HPDE6-E6E7 (cell line): ENCODE data around the gene FAM241A.
"Not testable (repeated sequence)": the region's sequence is repeated elsewhere in the genome, so short reads cannot be mapped to it uniquely, and the experiment has no call there.

ENCODE experiments used
- DNase-seq: peaks from one replicate; pipeline ENCODE4 v3.0.0; 2011; ENCODE audit warnings: missing footprints; ENCODE audit errors: extremely low spot score

The FAM241A gene

DNA sequence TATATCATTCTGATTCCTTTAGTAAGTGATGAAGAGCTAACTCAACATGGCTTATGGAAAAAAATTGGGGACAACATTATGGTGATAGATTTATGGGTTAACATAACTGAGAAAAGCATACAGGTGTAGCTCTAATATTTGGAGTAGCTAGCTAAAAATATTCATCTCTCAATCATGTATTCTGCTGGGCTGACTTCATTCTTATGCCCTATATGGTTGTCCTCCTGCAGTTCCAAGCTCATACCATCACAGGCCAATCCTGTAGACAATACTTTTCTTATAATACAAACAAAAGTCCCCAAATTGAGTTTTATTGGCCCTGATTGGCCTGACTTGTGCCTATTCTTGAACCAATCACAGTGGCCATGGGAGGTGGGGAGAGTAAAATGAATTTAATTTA, 6.7 kb upstream of the FAM241A start:
- DNase-seq: no peak

GRCh38 chr4:112140536-112140935, 4.7 kb upstream of the FAM241A start:
- no peak for DNase-seq

GRCh38 chr4:112141366-112142138, 3.7 kb upstream of the FAM241A start:
- DNase-seq: no peak

GRCh38 chr4:112142182-112142581, 3.1 kb upstream of the FAM241A start:
- no peak for DNase-seq

DNA sequence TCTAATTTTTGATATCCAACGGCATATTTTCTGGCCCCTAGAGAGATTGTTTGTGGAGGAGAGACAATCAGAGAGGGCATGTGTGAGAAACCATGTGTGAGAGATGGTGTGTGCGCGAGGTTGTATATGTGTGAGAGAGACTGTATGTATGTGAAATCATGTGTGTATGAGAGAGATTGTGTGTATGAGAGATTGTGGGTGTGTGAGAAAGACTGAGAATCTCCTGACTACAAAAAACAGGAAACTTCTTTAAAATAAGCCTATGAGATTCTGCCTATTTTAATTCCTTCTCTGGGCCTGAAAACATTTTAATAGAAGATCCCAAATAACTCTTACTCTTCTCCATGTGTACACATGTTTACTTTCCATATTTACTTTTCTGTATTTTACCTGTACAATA, 1.5 kb upstream of the FAM241A start:
- DNase-seq: no peak

- no peak for DNase-seq
Measured at GRCh38 chr4:112144546-112145325, 518 bp upstream of the FAM241A start.

- DNase-seq: peak; percentile 39
Measured at GRCh38 chr4:112145790-112146501, 692 bp downstream of the FAM241A start.

GRCh38 chr4:112146502-112146813, 1.2 kb downstream of the FAM241A start:
- no peak for DNase-seq

DNA sequence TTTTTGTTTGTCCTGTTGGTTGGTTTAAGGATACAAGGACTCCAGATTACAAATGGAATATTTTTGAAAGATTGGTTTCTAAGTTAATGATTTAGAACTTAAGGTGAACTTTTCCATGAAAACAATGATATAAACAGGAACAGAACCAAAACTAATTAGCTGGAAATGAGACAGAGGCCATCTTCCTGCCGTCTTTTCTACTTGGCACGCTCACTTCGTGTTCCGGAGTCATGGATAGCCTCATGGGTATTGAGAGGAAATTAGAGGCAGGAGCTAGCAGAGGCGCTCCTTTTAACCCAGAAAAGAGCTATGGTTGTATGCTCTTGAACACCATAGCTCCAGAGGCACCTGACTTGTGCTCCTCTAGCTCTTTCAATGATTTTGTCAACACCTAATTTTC, 2.4 kb downstream of the FAM241A start:
- no peak for DNase-seq

GRCh38 chr4:112150920-112151319, 5.7 kb downstream of the FAM241A start:
- no peak for DNase-seq

DNA sequence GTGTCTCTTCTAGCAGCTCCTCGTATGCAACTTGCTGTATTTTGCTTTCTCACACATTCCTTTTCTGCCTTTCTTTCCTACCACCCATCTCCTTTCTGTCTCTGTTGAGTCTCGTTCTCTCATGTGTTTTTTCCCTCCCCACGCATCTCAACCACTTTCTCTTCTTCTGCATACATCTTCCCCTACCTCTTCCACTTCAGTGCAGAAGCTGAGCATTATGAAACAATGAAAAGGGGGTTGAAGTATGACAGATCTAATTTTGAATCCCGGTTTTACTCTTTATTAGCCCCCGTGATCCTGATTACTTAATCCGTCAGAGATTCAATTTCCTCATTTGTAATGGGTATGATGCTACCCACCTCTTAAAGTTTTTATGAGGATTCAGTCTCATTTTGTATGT, 7.3 kb downstream of the FAM241A start:
- DNase-seq: no peak

DNA sequence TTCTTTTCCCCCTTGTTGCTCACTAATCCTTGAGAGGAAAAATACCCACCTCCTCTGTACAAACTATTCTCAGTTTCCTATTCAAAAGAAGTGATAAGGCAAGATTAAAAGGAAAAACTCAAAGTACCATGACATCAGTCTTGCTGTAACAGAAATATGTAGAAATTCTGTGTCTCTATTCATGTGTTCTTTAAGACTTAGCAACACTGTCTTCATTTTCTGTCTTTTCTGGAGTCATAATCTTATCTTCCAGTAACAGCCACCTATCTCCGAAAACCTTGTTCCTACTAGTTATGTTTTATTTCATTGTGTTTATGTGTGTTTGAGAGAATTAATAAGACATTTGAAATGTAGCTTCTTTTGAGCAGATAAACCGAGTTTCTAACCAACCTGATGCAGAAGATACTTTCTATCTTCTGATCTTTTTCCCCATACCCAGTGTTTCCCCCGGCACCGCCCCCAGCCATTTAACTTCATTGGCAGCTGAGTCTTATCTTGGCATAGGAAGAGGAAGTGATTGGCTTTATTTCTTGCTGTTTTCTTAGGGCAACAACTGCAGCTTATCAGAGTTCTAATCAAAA, 8.0 kb downstream of the FAM241A start:
- no peak for DNase-seq

GRCh38 chr4:112156112-112156511, 10.9 kb downstream of the FAM241A start:
- DNase-seq: no peak

- no peak for DNase-seq
Measured at GRCh38 chr4:112156553-112156952, 11.3 kb downstream of the FAM241A start.

DNA sequence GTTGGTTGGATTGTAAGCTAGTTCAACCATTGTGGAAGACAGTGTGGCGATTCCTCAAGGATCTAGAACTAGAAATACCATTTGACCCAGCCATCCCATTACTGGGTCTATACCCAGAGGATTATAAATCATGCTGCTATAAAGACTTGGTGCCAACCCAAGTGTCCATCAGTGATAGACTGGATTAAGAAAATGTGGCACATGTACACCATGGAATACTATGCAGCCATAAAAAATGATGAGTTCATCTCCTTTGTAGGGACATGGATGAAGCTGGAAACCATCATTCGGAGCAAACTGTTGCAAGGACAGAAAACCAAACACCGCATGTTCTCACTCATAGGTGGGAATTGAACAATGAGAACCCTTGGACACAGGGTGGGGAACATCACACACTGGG, 18.5 kb downstream of the FAM241A start:
- DNase-seq: not testable (repeated sequence)

GRCh38 chr4:112167794-112168193, 22.5 kb downstream of the FAM241A start:
- peak; percentile 31 for DNase-seq

- DNase-seq: no peak
Measured at GRCh38 chr4:112168719-112169500, 23.7 kb downstream of the FAM241A start.

DNA sequence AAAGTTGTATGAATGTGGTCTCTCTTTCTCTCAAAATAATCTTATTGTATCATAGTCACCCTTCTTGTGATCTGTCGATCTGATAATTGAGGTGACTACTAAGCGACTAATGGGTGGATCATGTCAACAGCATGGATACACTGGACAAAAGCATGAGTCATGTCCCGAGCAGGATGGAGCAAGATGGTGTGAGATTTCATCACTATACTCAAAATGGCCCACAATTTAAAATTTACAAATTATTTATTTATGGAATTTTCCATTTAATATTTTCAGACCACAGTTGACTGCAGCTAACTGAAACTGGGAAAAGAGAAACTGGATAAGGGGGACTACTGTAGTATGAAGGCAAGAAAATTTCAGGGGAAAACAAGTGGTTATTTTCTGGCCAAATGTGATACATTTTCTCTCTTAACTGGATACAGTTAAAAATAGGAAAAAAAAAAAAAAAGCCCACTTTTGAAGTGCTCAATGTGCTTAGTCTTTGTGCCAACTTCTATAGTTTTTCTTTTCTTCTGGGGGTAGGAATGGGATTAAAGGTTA, 25.3 kb downstream of the FAM241A start:
- DNase-seq: peak; percentile 79

DNA sequence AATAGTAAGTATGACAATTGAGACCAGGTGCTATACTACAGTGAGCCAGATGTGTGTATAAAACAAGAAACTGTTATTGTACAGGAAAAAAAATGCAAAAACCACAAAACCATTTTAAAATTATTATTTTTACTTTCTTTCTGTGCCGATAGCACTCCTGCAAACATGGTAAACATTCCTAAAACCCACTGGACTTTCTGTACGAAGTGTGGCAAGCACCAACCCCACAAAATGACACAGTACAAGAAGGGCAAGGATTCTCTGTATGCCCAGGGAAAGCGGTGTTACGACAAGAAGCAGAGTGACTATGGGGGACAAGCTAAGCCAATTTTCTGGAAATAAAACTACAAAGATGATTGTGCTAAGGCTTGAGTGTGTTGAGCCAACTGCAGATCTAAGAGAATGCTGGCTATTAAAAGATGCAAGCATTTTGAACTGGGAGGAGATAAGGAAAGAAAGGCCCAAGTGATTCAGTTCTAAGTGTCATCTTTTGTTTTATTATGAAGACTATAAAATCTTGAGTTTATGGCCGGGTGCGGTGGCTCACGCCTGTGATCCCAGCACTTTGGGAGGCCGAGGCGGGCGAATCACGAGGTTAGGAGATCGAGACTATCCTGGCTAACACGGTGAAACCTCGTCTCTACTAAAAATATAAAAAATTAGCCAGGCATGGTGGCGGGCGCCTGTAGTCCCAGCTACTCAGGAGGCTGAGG, 26.0 kb downstream of the FAM241A start:
- DNase-seq: not testable (repeated sequence)

DNA sequence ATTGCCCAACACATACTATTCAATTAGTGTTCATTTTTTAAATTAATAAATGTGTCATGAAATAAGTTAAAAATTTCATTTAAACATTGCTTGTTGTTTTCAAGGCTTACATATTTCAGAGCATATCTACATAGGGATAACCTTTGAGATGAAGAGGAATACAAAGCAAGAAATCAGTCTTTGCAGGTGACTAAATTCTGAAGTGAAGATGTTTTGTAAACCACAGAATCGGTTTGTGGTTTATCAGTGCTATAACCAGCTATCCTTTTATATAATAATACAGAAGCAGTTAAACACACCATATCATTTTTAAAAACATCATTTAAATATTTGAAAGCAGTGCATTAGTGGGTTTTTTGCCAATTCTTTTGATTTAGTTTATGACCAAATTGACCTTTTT, 26.9 kb downstream of the FAM241A start:
- DNase-seq: no peak
